ENCODE data around the gene G6PC1. TPM values are rescaled to one million over a fixed set of nuclear protein-coding genes. Genes with fewer than 3 reads are reported as not detected.
"Not testable (repeated sequence)": the region's sequence is repeated elsewhere in the genome, so short reads cannot be mapped to it uniquely, and the experiment has no call there.

G6PC1 gene
- total RNA-seq, 1 experiment from 2014 or later = not detected

DNA sequence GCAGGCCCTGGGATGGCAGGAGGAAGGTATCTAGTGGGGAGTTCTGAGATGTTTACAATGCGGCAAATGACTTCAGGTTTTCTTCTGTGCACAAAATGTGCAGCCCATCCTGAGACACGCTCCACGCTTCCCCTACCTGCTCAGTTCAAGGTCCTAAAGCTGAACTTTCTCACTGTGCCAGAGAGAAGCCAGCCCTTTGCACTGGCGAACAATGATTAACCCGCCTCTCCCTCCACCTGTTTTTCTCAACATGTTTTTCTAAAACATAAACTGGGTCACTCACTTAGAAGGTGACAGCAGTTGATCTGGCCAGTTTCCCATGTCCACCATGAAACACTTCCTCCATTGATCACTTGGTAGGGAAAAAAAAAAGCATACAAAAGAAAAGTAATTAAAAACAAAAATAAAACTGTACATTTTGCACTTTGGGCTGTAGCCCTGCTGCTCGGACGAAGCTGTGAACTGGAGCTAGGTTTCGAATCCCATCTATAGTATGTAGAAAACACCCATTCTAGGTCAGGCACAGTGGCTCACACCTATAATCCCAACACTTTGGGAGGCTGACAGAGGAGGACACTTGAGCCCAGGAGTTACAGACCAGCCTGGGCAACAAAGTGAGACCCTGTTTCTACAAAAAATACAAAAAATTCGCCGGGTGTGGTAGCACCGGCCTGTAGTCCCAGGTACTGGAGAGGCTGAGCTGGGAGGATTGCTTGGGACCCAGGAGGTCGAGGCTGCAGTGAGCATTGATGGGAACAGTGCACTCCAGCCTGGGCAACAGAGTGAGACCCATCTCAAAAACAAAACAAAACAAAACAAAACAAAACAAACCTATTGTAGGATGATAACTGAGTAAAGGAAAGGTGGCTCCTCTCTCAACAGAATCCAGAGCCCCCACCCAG lies 6.1 kb upstream of the G6PC1 start:
- TF ChIP-seq, protein P1, sequence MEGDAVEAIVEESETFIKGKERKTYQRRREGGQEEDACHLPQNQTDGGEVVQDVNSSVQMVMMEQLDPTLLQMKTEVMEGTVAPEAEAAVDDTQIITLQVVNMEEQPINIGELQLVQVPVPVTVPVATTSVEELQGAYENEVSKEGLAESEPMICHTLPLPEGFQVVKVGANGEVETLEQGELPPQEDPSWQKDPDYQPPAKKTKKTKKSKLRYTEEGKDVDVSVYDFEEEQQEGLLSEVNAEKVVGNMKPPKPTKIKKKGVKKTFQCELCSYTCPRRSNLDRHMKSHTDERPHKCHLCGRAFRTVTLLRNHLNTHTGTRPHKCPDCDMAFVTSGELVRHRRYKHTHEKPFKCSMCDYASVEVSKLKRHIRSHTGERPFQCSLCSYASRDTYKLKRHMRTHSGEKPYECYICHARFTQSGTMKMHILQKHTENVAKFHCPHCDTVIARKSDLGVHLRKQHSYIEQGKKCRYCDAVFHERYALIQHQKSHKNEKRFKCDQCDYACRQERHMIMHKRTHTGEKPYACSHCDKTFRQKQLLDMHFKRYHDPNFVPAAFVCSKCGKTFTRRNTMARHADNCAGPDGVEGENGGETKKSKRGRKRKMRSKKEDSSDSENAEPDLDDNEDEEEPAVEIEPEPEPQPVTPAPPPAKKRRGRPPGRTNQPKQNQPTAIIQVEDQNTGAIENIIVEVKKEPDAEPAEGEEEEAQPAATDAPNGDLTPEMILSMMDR (conservative IDR thresholded peaks at IDR 0.05) = no peak
- no peak for TF ChIP-seq EZH2 (IDR thresholded peaks at IDR 0.05; ENCODE audit: low read depth)
- H3K4me3 ChIP-seq = 0 out of 2 replicates have a peak overlapping the region, but pooled peaks have one; percentile 14
- no peak overlapping the region for H2AFZ ChIP-seq
- H3K9me2 ChIP-seq (ENCODE audit: insufficient read depth) = no peaks in the 10 kb centered on the region
- peaks cover 12% of the 10 kb centered on the region for H3K4me1 ChIP-seq (replicated peaks; ENCODE audit: insufficient read depth)
- no peak for DNase-seq
- no peak overlapping the region for H3K27ac ChIP-seq
- H3K4me2 ChIP-seq = peak overlapping the region; percentile 45
- no peaks in the 10 kb centered on the region for H3K9me3 ChIP-seq (ENCODE audit: insufficient read depth, low read depth)
- no peaks in the 10 kb centered on the region for H3K79me2 ChIP-seq (ENCODE audit: low read depth)
- peaks cover 11% of the 10 kb centered on the region for H3F3A ChIP-seq (ENCODE audit: insufficient read depth, low read depth)
- BruUV-seq (replicated peaks) = no TSS peak
- no peaks in the 10 kb centered on the region for H4K20me1 ChIP-seq (ENCODE audit: insufficient read depth)
- intact Hi-C loops (cut with micrococcal nuclease; ENCODE audit: unreplicated experiment) = no loop called here
- ChIA-PET CTCF (interaction anchor here (0.6 kb wide), 1 partner anchor 37 kb away, joined by 15 read pairs; no protein-coding TSS in a partner anchor), POLR2A (ENCODE audit: unreplicated experiment) (interaction anchor here (0.6 to 0.7 kb wide), 2 partner anchors 70 to 884 kb away, joined by 3 to 5 read pairs; partner anchors contain the start of genes BECN1 and DUSP3)
- H3K27me3 ChIP-seq (ENCODE audit: insufficient read depth, low read depth) = no peaks in the 10 kb centered on the region
- H3K36me3 ChIP-seq (ENCODE audit: low read depth) = no peaks in the 10 kb centered on the region

DNA sequence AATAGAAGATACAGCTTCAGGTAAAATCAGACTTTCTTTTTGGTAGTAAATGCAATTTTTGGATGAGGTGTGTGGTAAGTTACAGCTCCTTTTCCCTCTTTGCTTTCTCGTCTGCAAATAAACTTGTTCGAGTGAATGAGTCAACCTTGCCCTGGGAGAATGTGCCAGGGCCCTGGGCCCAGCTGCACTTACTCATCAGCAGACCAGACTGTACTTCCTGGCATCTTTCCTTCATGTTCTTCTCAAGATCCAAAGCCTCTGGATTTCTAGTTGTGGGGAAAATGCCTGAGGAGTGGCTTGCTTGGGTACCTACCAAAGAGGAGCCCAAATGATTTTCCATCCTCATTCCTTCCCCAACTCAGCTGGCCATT lies 5.4 kb upstream of the G6PC1 start:
- Histone ChIP-seq H3K27ac (no peak overlapping the region), H3K27me3 (ENCODE audit: insufficient read depth, low read depth) (no peaks in the 10 kb centered on the region), H3K79me2 (ENCODE audit: low read depth) (no peaks in the 10 kb centered on the region), H3K9me2 (ENCODE audit: insufficient read depth) (no peaks in the 10 kb centered on the region), H3F3A (ENCODE audit: insufficient read depth, low read depth) (peaks cover 11% of the 10 kb centered on the region), H3K9me3 (ENCODE audit: insufficient read depth, low read depth) (no peaks in the 10 kb centered on the region), H2AFZ (no peak overlapping the region), H4K20me1 (ENCODE audit: insufficient read depth) (no peaks in the 10 kb centered on the region), H3K4me2 (peak overlapping the region; percentile 45), H3K4me1 (replicated peaks; ENCODE audit: insufficient read depth) (peaks cover 12% of the 10 kb centered on the region), H3K4me3 (0 out of 2 replicates have a peak overlapping the region, but pooled peaks have one; percentile 14), H3K36me3 (ENCODE audit: low read depth) (no peaks in the 10 kb centered on the region)
- DNase-seq = peak; percentile 36 to 72
- POLR2A ChIA-PET (ENCODE audit: unreplicated experiment) = interaction anchor here (0.6 to 0.7 kb wide), 2 partner anchors 71 to 884 kb away, joined by 3 to 5 read pairs; partner anchors contain the start of genes BECN1 and DUSP3
- intact Hi-C loops (cut with micrococcal nuclease; ENCODE audit: unreplicated experiment) = no loop called here
- TF ChIP-seq, protein P1 (conservative IDR thresholded peaks at IDR 0.05) = no peak
- BruUV-seq (replicated peaks) = no TSS peak
- CTCF ChIA-PET = interaction anchor here (0.6 kb wide), 2 partner anchors 37 to 73 kb away, joined by 9 to 15 read pairs; no protein-coding TSS in a partner anchor

DNA sequence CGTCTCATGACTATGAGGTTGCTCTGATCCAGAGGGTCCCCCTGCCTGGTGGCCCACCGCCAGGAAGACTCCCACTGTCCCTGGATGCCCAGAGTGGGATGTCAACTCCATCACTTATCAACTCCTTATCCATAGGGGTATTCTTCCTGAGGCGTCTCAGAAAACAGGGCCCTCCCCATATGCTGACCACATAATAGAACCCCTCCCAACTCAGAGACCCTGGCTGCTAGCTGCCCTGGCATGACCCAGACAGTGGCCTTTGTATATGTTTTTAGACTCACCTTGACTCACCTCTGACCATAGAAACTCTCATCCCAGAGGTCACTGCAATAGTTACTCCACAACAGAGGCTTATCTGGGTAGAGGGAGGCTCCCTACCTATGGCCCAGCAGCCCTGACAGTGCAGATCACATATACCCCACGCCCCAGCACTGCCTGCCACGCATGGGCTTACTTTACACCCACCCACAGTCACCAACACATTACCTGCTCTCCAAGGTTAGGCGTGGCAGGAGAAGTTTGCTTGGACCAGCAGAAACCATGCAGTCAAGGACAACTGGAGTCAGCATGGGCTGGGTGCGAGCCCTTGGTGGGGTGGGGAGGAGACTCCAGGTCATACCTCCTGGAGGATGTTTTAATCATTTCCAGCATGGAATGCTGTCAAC lies 2.3 kb upstream of the G6PC1 start:
- BruUV-seq (replicated peaks) = no TSS peak

DNA sequence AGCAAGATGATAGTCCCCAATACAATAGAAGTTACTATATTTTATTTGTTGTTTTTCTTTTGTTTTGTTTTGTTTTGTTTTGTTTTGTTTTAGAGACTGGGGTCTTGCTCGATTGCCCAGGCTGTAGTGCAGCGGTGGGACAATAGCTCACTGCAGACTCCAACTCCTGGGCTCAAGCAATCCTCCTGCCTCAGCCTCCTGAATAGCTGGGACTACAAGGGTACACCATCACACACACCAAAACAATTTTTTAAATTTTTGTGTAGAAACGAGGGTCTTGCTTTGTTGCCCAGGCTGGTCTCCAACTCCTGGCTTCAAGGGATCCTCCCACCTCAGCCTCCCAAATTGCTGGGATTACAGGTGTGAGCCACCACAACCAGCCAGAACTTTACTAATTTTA lies 618 bp upstream of the G6PC1 start:
- H3F3A ChIP-seq (ENCODE audit: insufficient read depth, low read depth); BruUV-seq (replicated peaks); H3K4me3 ChIP-seq; H3K27ac ChIP-seq; DNase-seq; H3K27me3 ChIP-seq (ENCODE audit: insufficient read depth, low read depth); H3K4me1 ChIP-seq (replicated peaks; ENCODE audit: insufficient read depth); H3K4me2 ChIP-seq; H2AFZ ChIP-seq; CTCF ChIA-PET; H3K9me3 ChIP-seq (ENCODE audit: insufficient read depth, low read depth); H3K79me2 ChIP-seq (ENCODE audit: low read depth); H3K9me2 ChIP-seq (ENCODE audit: insufficient read depth); H3K36me3 ChIP-seq (ENCODE audit: low read depth); H4K20me1 ChIP-seq (ENCODE audit: insufficient read depth); intact Hi-C loops (cut with micrococcal nuclease; ENCODE audit: unreplicated experiment): not testable (repeated sequence)
- POLR2A ChIA-PET (ENCODE audit: unreplicated experiment) = interaction anchor here (0.7 kb wide), 1 partner anchor 490 kb away, joined by 4 read pairs; no protein-coding TSS in a partner anchor

More for the DNA sequence above, 2.3 kb upstream of the G6PC1 start:
- H3K9me2 ChIP-seq (ENCODE audit: insufficient read depth) = no peaks in the 10 kb centered on the region
- H3K4me2 ChIP-seq = no peak overlapping the region
- H3K79me2 ChIP-seq (ENCODE audit: low read depth) = no peaks in the 10 kb centered on the region
- H3K27ac ChIP-seq = no peak overlapping the region
- H3K27me3 ChIP-seq (ENCODE audit: insufficient read depth, low read depth) = no peaks in the 10 kb centered on the region
- H3K4me3 ChIP-seq = no peak overlapping the region
- no peaks in the 10 kb centered on the region for H3K36me3 ChIP-seq (ENCODE audit: low read depth)
- no peaks in the 10 kb centered on the region for H4K20me1 ChIP-seq (ENCODE audit: insufficient read depth)
- DNase-seq = no peak
- CTCF ChIA-PET = no interaction called here
- peaks cover 11% of the 10 kb centered on the region for H3F3A ChIP-seq (ENCODE audit: insufficient read depth, low read depth)
- no peak overlapping the region for H2AFZ ChIP-seq
- peaks cover 12% of the 10 kb centered on the region for H3K4me1 ChIP-seq (replicated peaks; ENCODE audit: insufficient read depth)
- TF ChIP-seq, protein P1 (conservative IDR thresholded peaks at IDR 0.05) = no peak
- no peak for TF ChIP-seq EZH2 (IDR thresholded peaks at IDR 0.05; ENCODE audit: low read depth)
- POLR2A ChIA-PET (ENCODE audit: unreplicated experiment) = no interaction called here
- intact Hi-C loops (cut with micrococcal nuclease; ENCODE audit: unreplicated experiment) = no loop called here
- H3K9me3 ChIP-seq (ENCODE audit: insufficient read depth, low read depth) = no peaks in the 10 kb centered on the region

Data from PC-9 (cell line).